ENCODE results near the gene MGAT5. TPM values are rescaled to one million over a fixed set of nuclear protein-coding genes. Genes with fewer than 3 reads are reported as not detected.

The MGAT5 gene
- total RNA-seq, 1 donor from 2014 or later, result 14.1 TPM

- Mint-ChIP-seq H3K9me3 (no peaks in the 10 kb centered on the region), H3K4me3 (ENCODE audit: low read depth) (no peak overlapping the region), H3K27me3 (ENCODE audit: low read depth) (peaks cover 44% of the 10 kb centered on the region), H3K4me1 (ENCODE audit: low read depth) (peaks cover 27% of the 10 kb centered on the region), H3K36me3 (ENCODE audit: low read depth) (no peaks in the 10 kb centered on the region), H3K27ac (no peak overlapping the region)
- intact Hi-C loops (cut with micrococcal nuclease), result no loop called here
- no peak for DNase-seq (ENCODE audit: low spot score)
These were observed 33.4 kb upstream of the MGAT5 start for GRCh38 chr2:134220344-134220974.

- H3K4me3 Mint-ChIP-seq (ENCODE audit: low read depth), result no peak overlapping the region
- no peak for DNase-seq (ENCODE audit: low spot score)
- H3K36me3 Mint-ChIP-seq (ENCODE audit: low read depth), result peaks cover 5% of the 10 kb centered on the region
- H3K27me3 Mint-ChIP-seq (ENCODE audit: low read depth), result peaks cover 52% of the 10 kb centered on the region
- peaks cover 5% of the 10 kb centered on the region for H3K4me1 Mint-ChIP-seq (ENCODE audit: low read depth)
- intact Hi-C loops (cut with micrococcal nuclease), result no loop called here
- peaks cover 16% of the 10 kb centered on the region for H3K9me3 Mint-ChIP-seq
- no peak overlapping the region for H3K27ac Mint-ChIP-seq
These were observed 29.9 kb upstream of the MGAT5 start for GRCh38 chr2:134224005-134224404.

- DNase-seq (ENCODE audit: low spot score), result no peak
- intact Hi-C loops (cut with micrococcal nuclease), result no loop called here
- no peak overlapping the region for H3K27ac Mint-ChIP-seq
- H3K27me3 Mint-ChIP-seq (ENCODE audit: low read depth), result peaks cover 47% of the 10 kb centered on the region
- no peak overlapping the region for H3K4me3 Mint-ChIP-seq (ENCODE audit: low read depth)
- H3K9me3 Mint-ChIP-seq, result peaks cover 22% of the 10 kb centered on the region
- H3K4me1 Mint-ChIP-seq (ENCODE audit: low read depth), result peaks cover 4% of the 10 kb centered on the region
- H3K36me3 Mint-ChIP-seq (ENCODE audit: low read depth), result peaks cover 5% of the 10 kb centered on the region
These were observed 28.7 kb upstream of the MGAT5 start for GRCh38 chr2:134225173-134225572.

- DNase-seq (ENCODE audit: low spot score), result no peak
- H3K36me3 Mint-ChIP-seq (ENCODE audit: low read depth), result peaks cover 5% of the 10 kb centered on the region
- no peak overlapping the region for H3K27ac Mint-ChIP-seq
- intact Hi-C loops (cut with micrococcal nuclease), result no loop called here
- H3K4me3 Mint-ChIP-seq (ENCODE audit: low read depth), result no peak overlapping the region
- H3K9me3 Mint-ChIP-seq, result peaks cover 22% of the 10 kb centered on the region
- H3K4me1 Mint-ChIP-seq (ENCODE audit: low read depth), result peaks cover 4% of the 10 kb centered on the region
- H3K27me3 Mint-ChIP-seq (ENCODE audit: low read depth), result peaks cover 40% of the 10 kb centered on the region
These were observed 28.0 kb upstream of the MGAT5 start for GRCh38 chr2:134225841-134226240.

GRCh38 chr2:134226601-134227000 is 27.3 kb upstream of the MGAT5 start:
- intact Hi-C loops (cut with micrococcal nuclease), result no loop called here
- Mint-ChIP-seq H3K27ac (no peak overlapping the region), H3K36me3 (ENCODE audit: low read depth) (peaks cover 5% of the 10 kb centered on the region), H3K27me3 (ENCODE audit: low read depth) (peaks cover 33% of the 10 kb centered on the region), H3K9me3 (peaks cover 22% of the 10 kb centered on the region), H3K4me3 (ENCODE audit: low read depth) (no peak overlapping the region), H3K4me1 (ENCODE audit: low read depth) (peaks cover 7% of the 10 kb centered on the region)
- no peak for DNase-seq (ENCODE audit: low spot score)

GRCh38 chr2:134227666-134228065 is 26.2 kb upstream of the MGAT5 start:
- Mint-ChIP-seq H3K27me3 (ENCODE audit: low read depth) (peaks cover 29% of the 10 kb centered on the region), H3K4me1 (ENCODE audit: low read depth) (peaks cover 18% of the 10 kb centered on the region), H3K4me3 (ENCODE audit: low read depth) (no peak overlapping the region), H3K36me3 (ENCODE audit: low read depth) (peaks cover 5% of the 10 kb centered on the region), H3K9me3 (peaks cover 22% of the 10 kb centered on the region), H3K27ac (no peak overlapping the region)
- intact Hi-C loops (cut with micrococcal nuclease), result no loop called here
- DNase-seq (ENCODE audit: low spot score), result no peak

- Mint-ChIP-seq H3K36me3 (ENCODE audit: low read depth) (peaks cover 5% of the 10 kb centered on the region), H3K9me3 (peaks cover 22% of the 10 kb centered on the region), H3K4me3 (ENCODE audit: low read depth) (no peak overlapping the region), H3K27ac (no peak overlapping the region), H3K4me1 (ENCODE audit: low read depth) (peaks cover 26% of the 10 kb centered on the region), H3K27me3 (ENCODE audit: low read depth) (peaks cover 26% of the 10 kb centered on the region)
- DNase-seq (ENCODE audit: low spot score), result no peak
- intact Hi-C loops (cut with micrococcal nuclease), result no loop called here
These were observed 25.4 kb upstream of the MGAT5 start for GRCh38 chr2:134228493-134228903.

- DNase-seq (ENCODE audit: low spot score), result no peak
- peaks cover 26% of the 10 kb centered on the region for H3K27me3 Mint-ChIP-seq (ENCODE audit: low read depth)
- H3K9me3 Mint-ChIP-seq, result peaks cover 22% of the 10 kb centered on the region
- intact Hi-C loops (cut with micrococcal nuclease), result no loop called here
- H3K36me3 Mint-ChIP-seq (ENCODE audit: low read depth), result peaks cover 5% of the 10 kb centered on the region
- H3K4me1 Mint-ChIP-seq (ENCODE audit: low read depth), result peaks cover 33% of the 10 kb centered on the region
- H3K4me3 Mint-ChIP-seq (ENCODE audit: low read depth), result no peak overlapping the region
- no peak overlapping the region for H3K27ac Mint-ChIP-seq
These were observed 24.3 kb upstream of the MGAT5 start for GRCh38 chr2:134229540-134229939.

- Mint-ChIP-seq H3K27ac (no peak overlapping the region), H3K27me3 (ENCODE audit: low read depth) (peaks cover 28% of the 10 kb centered on the region), H3K4me1 (ENCODE audit: low read depth) (peaks cover 41% of the 10 kb centered on the region), H3K36me3 (ENCODE audit: low read depth) (peaks cover 5% of the 10 kb centered on the region), H3K9me3 (peaks cover 22% of the 10 kb centered on the region), H3K4me3 (ENCODE audit: low read depth) (no peak overlapping the region)
- intact Hi-C loops (cut with micrococcal nuclease), result no loop called here
- no peak for DNase-seq (ENCODE audit: low spot score)
These were observed 23.0 kb upstream of the MGAT5 start for GRCh38 chr2:134230885-134231284.

- Mint-ChIP-seq H3K4me3 (ENCODE audit: low read depth) (no peak overlapping the region), H3K9me3 (peaks cover 22% of the 10 kb centered on the region), H3K27ac (no peak overlapping the region), H3K4me1 (ENCODE audit: low read depth) (peaks cover 42% of the 10 kb centered on the region), H3K27me3 (ENCODE audit: low read depth) (peaks cover 25% of the 10 kb centered on the region), H3K36me3 (ENCODE audit: low read depth) (peaks cover 5% of the 10 kb centered on the region)
- intact Hi-C loops (cut with micrococcal nuclease), result no loop called here
- DNase-seq (ENCODE audit: low spot score), result no peak
These were observed 22.4 kb upstream of the MGAT5 start for GRCh38 chr2:134231301-134231964.

GRCh38 chr2:134231965-134232340 is 21.9 kb upstream of the MGAT5 start:
- no peak for DNase-seq (ENCODE audit: low spot score)
- peaks cover 24% of the 10 kb centered on the region for H3K27me3 Mint-ChIP-seq (ENCODE audit: low read depth)
- H3K4me1 Mint-ChIP-seq (ENCODE audit: low read depth), result peaks cover 42% of the 10 kb centered on the region
- H3K9me3 Mint-ChIP-seq, result peaks cover 22% of the 10 kb centered on the region
- peaks cover 5% of the 10 kb centered on the region for H3K36me3 Mint-ChIP-seq (ENCODE audit: low read depth)
- no peak overlapping the region for H3K4me3 Mint-ChIP-seq (ENCODE audit: low read depth)
- intact Hi-C loops (cut with micrococcal nuclease), result loop anchor here (2.0 kb wide), 1 partner anchor 1433 kb away; no protein-coding TSS in a partner anchor
- peak overlapping the region; percentile 6 for H3K27ac Mint-ChIP-seq

- Mint-ChIP-seq H3K27ac (peak overlapping the region; percentile 10), H3K4me3 (ENCODE audit: low read depth) (no peak overlapping the region), H3K9me3 (peaks cover 21% of the 10 kb centered on the region), H3K36me3 (ENCODE audit: low read depth) (peaks cover 5% of the 10 kb centered on the region), H3K27me3 (ENCODE audit: low read depth) (peaks cover 23% of the 10 kb centered on the region), H3K4me1 (ENCODE audit: low read depth) (peaks cover 42% of the 10 kb centered on the region)
- DNase-seq (ENCODE audit: low spot score), result no peak
- intact Hi-C loops (cut with micrococcal nuclease), result loop anchor here (2.0 kb wide), 1 partner anchor 1432 kb away; no protein-coding TSS in a partner anchor
These were observed 21.4 kb upstream of the MGAT5 start for GRCh38 chr2:134232461-134232860.

Measured in activated T-helper 2 cell treated with anti-CD3 and anti-CD28 coated beads, Interferon-gamma antibody, Interleukin-2, Interleukin-4, amounts not matched to agents 10 μg/mL and 5 μg/mL and 100 μg/mL, durations not matched to agents 14 hours and 24 hours and 36 hours (primary cell).